HTERT RPE-1 (cell line): Measurements from ENCODE around the gene DHCR7.
"Not testable (repeated sequence)": the region's sequence is repeated elsewhere in the genome, so short reads cannot be mapped to it uniquely, and the experiment has no call there.

Experiments
- in situ Hi-C: fragments of 300-500 bp; cut with MboI; formaldehyde crosslinking; loops from 4 replicates; pipeline ENCODE4 v1.14.3; 2020; ENCODE audit warnings: low sequenced_read_pairs

DHCR7 gene

GRCh38 chr11:71442123-71442522 is 6.1 kb downstream of the DHCR7 start:
- in situ Hi-C loops, result no loop called here

GRCh38 chr11:71441251-71441650 is 6.9 kb downstream of the DHCR7 start:
- in situ Hi-C loops, result no loop called here

- in situ Hi-C loops, result no loop called here
These were observed 8.0 kb downstream of the DHCR7 start for GRCh38 chr11:71440021-71440755.

- in situ Hi-C loops, result no loop called here
These were observed 9.5 kb downstream of the DHCR7 start for GRCh38 chr11:71438650-71439049.

- in situ Hi-C loops, result no loop called here
These were observed 10.3 kb downstream of the DHCR7 start for GRCh38 chr11:71437879-71438278.

- in situ Hi-C loops, result no loop called here
These were observed 10.8 kb downstream of the DHCR7 start for GRCh38 chr11:71437399-71437798.

GRCh38 chr11:71436861-71437260 is 11.3 kb downstream of the DHCR7 start:
- in situ Hi-C loops, result no loop called here

- in situ Hi-C loops, result no loop called here
These were observed 12.8 kb downstream of the DHCR7 start for GRCh38 chr11:71435278-71435951.

GRCh38 chr11:71434576-71435130 is 13.5 kb downstream of the DHCR7 start:
- in situ Hi-C loops, result no loop called here

GRCh38 chr11:71433648-71434450 is 14.3 kb downstream of the DHCR7 start:
- in situ Hi-C loops, result no loop called here

GRCh38 chr11:71432761-71433647 is 15.2 kb downstream of the DHCR7 start:
- in situ Hi-C loops, result no loop called here

GRCh38 chr11:71431271-71431670 is 16.9 kb downstream of the DHCR7 start:
- in situ Hi-C loops, result no loop called here

GRCh38 chr11:71430166-71430565 is 18.0 kb downstream of the DHCR7 start:
- in situ Hi-C loops, result no loop called here

GRCh38 chr11:71429701-71430100 is 18.5 kb downstream of the DHCR7 start:
- in situ Hi-C loops, result no loop called here

- in situ Hi-C loops, result no loop called here
These were observed 19.2 kb downstream of the DHCR7 start for GRCh38 chr11:71428861-71429435.

GRCh38 chr11:71426413-71426812 is 21.8 kb downstream of the DHCR7 start:
- in situ Hi-C loops, result no loop called here

- in situ Hi-C loops, result no loop called here
These were observed 22.3 kb downstream of the DHCR7 start for GRCh38 chr11:71425860-71426259.

GRCh38 chr11:71425409-71425808 is 22.8 kb downstream of the DHCR7 start:
- in situ Hi-C loops, result no loop called here

GRCh38 chr11:71423181-71423790 is 24.9 kb downstream of the DHCR7 start:
- in situ Hi-C loops, result no loop called here

GRCh38 chr11:71422318-71422717 is 25.9 kb downstream of the DHCR7 start:
- in situ Hi-C loops, result not testable (repeated sequence)
